GM20000 (cell line): ENCODE measurements around the gene PROX2.

Experiments
- DNase-seq: peaks from one replicate; pipeline ENCODE4 v3.0.0; 2012; ENCODE audit warnings: low spot score
- TF ChIP-seq, protein P1 (sequence below): IDR thresholded peaks from 2 replicates; pipeline ENCODE4 v1.5.1; 2012; ENCODE audit warnings: mild to moderate bottlenecking, control low read depth; ENCODE audit errors: extremely low read depth, missing control alignments

PROX2 gene

DNA sequence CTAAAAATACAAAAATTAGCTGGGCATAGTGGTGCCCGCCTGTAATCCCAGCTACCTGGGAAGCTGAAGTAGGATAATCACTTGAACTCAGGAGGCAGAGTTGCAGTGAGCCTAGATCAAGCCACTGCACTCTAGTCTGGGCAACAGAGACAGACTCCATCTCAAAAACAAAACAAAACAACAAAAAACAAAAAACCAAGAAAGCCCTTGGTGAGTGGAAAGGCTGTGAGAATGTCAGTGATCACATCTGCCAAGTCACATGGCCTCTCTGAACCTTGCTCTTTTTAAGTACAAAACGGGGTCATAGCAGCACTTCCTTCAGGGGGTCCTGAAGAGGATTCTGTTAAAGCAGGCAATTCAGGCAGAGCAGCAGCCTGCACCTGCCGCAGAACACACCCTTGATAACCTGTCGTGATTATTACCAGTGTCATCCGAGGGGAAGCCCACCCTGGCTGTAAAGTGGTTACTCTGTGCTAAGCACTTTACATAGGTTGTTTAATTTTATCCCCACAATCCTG is 37.5 kb upstream of the PROX2 start:
- DNase-seq = no peak
- TF ChIP-seq, protein P1, sequence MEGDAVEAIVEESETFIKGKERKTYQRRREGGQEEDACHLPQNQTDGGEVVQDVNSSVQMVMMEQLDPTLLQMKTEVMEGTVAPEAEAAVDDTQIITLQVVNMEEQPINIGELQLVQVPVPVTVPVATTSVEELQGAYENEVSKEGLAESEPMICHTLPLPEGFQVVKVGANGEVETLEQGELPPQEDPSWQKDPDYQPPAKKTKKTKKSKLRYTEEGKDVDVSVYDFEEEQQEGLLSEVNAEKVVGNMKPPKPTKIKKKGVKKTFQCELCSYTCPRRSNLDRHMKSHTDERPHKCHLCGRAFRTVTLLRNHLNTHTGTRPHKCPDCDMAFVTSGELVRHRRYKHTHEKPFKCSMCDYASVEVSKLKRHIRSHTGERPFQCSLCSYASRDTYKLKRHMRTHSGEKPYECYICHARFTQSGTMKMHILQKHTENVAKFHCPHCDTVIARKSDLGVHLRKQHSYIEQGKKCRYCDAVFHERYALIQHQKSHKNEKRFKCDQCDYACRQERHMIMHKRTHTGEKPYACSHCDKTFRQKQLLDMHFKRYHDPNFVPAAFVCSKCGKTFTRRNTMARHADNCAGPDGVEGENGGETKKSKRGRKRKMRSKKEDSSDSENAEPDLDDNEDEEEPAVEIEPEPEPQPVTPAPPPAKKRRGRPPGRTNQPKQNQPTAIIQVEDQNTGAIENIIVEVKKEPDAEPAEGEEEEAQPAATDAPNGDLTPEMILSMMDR = no peak

DNA sequence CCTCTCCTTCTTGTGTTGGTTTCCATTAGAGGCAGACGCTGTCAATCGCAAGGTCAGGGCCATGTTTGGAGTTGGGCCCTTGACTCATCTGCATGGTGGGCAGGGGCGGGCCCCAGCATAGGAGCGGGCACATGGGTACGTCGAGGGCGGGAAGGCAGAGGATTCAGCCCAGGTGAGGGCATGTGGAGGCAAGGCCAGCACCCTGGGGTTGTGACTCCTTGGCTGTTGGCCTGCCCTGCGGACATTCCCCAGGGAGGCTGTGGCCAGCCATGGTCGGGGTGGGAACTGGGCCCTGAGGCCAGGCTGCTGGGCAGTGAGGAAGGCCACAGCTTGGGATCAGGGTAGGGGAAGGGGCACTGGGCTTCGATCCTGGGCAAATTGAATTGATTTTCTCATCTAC is 36.9 kb upstream of the PROX2 start:
- no peak for DNase-seq

DNA sequence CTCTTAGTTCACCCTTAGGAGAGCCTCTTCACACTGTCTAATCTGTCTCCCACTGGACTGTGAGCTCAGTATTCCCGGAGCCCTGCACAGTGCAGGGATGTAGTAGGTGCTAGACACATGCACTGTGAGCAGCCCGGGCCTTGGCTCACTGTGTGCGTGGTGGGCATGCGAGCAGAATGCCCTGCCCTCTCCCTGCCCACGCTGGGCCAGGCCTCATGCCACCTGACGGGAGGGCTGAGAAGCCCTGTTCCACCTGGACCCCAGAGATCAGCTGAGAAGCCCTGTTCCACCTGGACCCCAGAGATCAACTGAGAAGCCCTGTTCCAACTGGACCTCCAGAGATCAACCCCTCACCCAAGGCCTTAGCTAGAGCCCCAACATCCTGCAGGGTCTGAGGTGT is 36.2 kb upstream of the PROX2 start:
- TF ChIP-seq, protein P1 = no peak
- DNase-seq = no peak

More for the DNA sequence above, 36.9 kb upstream of the PROX2 start:
- TF ChIP-seq, protein P1 = no peak

DNA sequence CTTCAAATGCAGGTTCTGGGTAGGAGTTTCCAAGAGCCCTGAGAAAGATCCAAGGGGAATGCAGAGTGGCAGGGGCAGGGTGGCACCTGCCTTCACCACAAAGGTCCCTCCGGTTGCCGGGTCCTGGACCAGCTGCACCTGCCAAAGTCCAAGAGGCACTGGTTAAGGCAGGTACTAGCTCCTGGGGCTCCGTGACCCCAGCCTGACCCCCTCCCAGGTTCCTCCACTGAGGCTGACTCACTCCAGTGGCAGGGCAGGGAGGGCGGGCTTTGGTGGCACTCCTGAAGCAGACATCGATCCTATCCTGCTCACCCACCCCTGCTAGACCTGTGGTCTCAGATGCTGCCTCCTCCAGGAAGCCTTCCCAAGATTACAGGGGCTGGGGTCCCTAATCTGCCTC is 35.8 kb upstream of the PROX2 start:
- DNase-seq = no peak

DNA sequence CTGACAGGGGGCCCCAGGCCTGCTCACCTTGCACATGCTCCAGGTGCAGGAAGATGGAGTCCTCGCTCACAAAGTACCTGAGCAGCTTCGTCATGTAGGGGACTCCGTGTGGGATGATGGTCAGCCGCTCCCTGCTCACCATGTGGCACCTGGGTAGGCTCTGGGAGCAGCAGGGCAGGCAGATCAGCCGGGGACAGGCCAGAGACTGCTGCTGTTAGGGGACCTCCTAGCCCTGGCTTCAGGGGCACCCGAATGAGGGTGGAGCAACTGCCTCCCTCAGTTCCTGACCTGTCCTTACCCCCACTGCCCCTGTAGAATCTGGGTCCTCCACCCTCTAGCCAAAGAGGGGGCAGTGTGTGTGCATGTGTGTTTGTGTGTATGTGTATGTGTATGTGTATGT is 35.3 kb upstream of the PROX2 start:
- DNase-seq = no peak
- TF ChIP-seq, protein P1 = no peak

More for the DNA sequence above, 35.8 kb upstream of the PROX2 start:
- TF ChIP-seq, protein P1 = no peak

DNA sequence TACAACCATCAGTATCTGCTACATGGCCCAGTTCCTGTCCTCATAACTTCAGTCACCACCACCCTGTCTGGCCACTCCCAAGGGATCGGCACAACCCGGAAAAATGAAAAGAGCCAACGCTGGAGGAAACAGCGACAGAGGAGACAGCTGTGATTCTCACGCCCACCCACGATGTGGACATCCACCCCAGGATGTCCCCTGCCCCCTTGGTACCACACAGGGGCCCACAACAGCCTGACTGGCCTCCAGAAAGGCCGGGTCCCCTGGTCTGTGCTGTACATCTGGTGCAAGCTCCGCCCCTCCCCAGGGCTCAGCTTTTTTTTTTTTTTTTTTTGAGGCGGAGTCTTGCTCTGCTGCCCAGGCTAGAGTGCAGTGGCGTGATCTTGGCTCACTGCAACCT is 34.6 kb upstream of the PROX2 start:
- TF ChIP-seq, protein P1 = no peak
- no peak for DNase-seq

DNA sequence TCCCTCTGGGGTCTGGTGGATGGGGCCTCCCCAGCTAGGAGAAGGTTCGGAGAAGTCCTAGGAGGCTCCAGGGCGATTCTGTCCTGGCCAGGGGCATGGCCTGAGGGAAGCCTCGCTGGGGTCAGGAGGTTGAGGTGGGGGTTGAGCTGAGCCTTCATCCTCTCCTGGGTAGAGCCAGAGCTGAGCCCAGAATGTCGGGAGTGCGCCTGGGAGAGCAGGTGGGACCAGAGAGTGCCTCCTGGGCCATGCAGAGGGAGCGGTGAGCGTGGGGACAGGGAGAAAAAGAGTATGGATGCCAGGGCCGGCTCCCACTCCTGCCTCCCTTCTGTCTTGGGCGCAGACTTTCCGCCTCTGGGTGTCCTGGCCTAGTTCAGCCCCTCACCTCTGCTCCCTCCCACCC is 34.0 kb upstream of the PROX2 start:
- TF ChIP-seq, protein P1 = no peak
- no peak for DNase-seq
